Activated CD4-positive, alpha-beta T cell treated with anti-CD3 and anti-CD28 coated beads, Interleukin-10, Interleukin-2, amounts not matched to agents 100 ng/mL and 50 ng/mL, durations not matched to agents 16 hours and 8 hours (primary cell): ENCODE results near the gene ZNF436.
"Not testable (repeated sequence)": the region's sequence is repeated elsewhere in the genome, so short reads cannot be mapped to it uniquely, and the experiment has no call there.

Source experiments
- DNase-seq: peaks from one replicate; pipeline ENCODE4 v3.0.0-alpha.2; 2020

Gene ZNF436

GRCh38 chr1:23362218-23362713 lies 7.4 kb downstream of the ZNF436 start:
- DNase-seq, result no peak

GRCh38 chr1:23358310-23358875 lies 11.2 kb downstream of the ZNF436 start:
- no peak for DNase-seq

GRCh38 chr1:23357138-23357908 lies 12.3 kb downstream of the ZNF436 start:
- no peak for DNase-seq

GRCh38 chr1:23356471-23357137 lies 13.0 kb downstream of the ZNF436 start:
- DNase-seq, result no peak

- no peak for DNase-seq
Measured at GRCh38 chr1:23354245-23354644, 15.4 kb downstream of the ZNF436 start.

GRCh38 chr1:23352096-23352695 lies 17.4 kb downstream of the ZNF436 start:
- DNase-seq, result no peak

GRCh38 chr1:23345920-23346319 lies 23.7 kb downstream of the ZNF436 start:
- DNase-seq, result no peak

- no peak for DNase-seq
Measured at GRCh38 chr1:23344987-23345472, 24.6 kb downstream of the ZNF436 start.

GRCh38 chr1:23344111-23344986 lies 25.3 kb downstream of the ZNF436 start, which contains the start of gene HNRNPR:
Gene HNRNPR (minus strand): TSS chr1:23344284. CDS start chr1:23341008, 3,276 bp downstream.
- DNase-seq, result peak; percentile 100

GRCh38 chr1:23343221-23344110 lies 26.2 kb downstream of the ZNF436 start:
- peak; percentile 59 for DNase-seq

- DNase-seq, result no peak
Measured at GRCh38 chr1:23341931-23342692, 27.5 kb downstream of the ZNF436 start.

GRCh38 chr1:23339632-23340031 lies 30.0 kb downstream of the ZNF436 start:
- no peak for DNase-seq

- no peak for DNase-seq
Measured at GRCh38 chr1:23337869-23338268, 31.8 kb downstream of the ZNF436 start.

- DNase-seq, result no peak
Measured at GRCh38 chr1:23331713-23332112, 37.9 kb downstream of the ZNF436 start.

GRCh38 chr1:23330846-23331245 lies 38.8 kb downstream of the ZNF436 start:
- no peak for DNase-seq

- no peak for DNase-seq
Measured at GRCh38 chr1:23325393-23325792, 44.2 kb downstream of the ZNF436 start.

GRCh38 chr1:23322770-23323169 lies 46.9 kb downstream of the ZNF436 start:
- no peak for DNase-seq

- DNase-seq, result not testable (repeated sequence)
Measured at GRCh38 chr1:23310280-23310679, 59.4 kb downstream of the ZNF436 start.
